Sigmoid colon (tissue), 7 donors: ENCODE measurements around the gene TRAF2. TPM values are rescaled to one million over a fixed set of nuclear protein-coding genes. Genes with fewer than 3 reads are reported as not detected.

Experiments used
- DNase-seq: peaks from one replicate; pipeline ENCODE4 v3.0.0-alpha.2; 2019
- H3K27ac ChIP-seq, 4 donors: fragments of 200-600 bp; sonication (generic); one replicate each; pipeline ENCODE4 v1.5.1; 2016 to 2019; ENCODE audit warnings: mild to moderate bottlenecking in 1 of 4
- H3K27me3 ChIP-seq, 3 donors: fragments of 200-600 bp; sonication (generic); one replicate each; pipeline ENCODE4 v1.5.1; 2019; ENCODE audit warnings: mild to moderate bottlenecking in 1 of 3
- H3K36me3 ChIP-seq, 4 donors: fragments of 200-600 bp; sonication (generic); one replicate each; pipeline ENCODE4 v1.5.1; 2016 to 2019
- H3K4me1 ChIP-seq, 4 donors: fragments of 200-600 bp; sonication (generic); one replicate each; pipeline ENCODE4 v1.5.1; 2017 to 2019
- H3K4me3 ChIP-seq, 4 donors: fragments of 200-600 bp; sonication (generic); one replicate each; pipeline ENCODE4 v1.5.1; 2017 to 2019; ENCODE audit warnings: mild to moderate bottlenecking in 2 of 4, moderate library complexity in 1 of 4
- H3K9me3 ChIP-seq, 4 donors: fragments of 200-600 bp in 3 of 4; sonication (generic) in 3 of 4; one replicate each; pipeline versions ENCODE4 v1.5.1 to v1.6.1; 2013 to 2019
- EP300 ChIP-seq, 4 donors: sonication (generic); formaldehyde crosslinking; IDR thresholded peaks; one replicate each; pipeline ENCODE4 v1.6.1; 2017; ENCODE audit warnings: antibody characterized with exemption in 4 of 4
- POLR2A ChIP-seq, 2 donors: fragments of 450-650 bp; IDR thresholded peaks; one replicate each; pipeline ENCODE4 v1.6.1; 2016; ENCODE audit warnings: antibody characterized with exemption in 2 of 2, mild to moderate bottlenecking in 2 of 2, moderate library complexity in 2 of 2
- POLR2AphosphoS5 ChIP-seq, 4 donors: sonication (generic); formaldehyde crosslinking; IDR thresholded peaks; one replicate each; pipeline ENCODE4 v1.6.1; 2017; ENCODE audit warnings: antibody characterized with exemption in 4 of 4
- WGBS, 2 donors: extraction: QIAGEN DNeasy Blood & Tissue Kit; methylation state at CpG; one replicate each; pipeline ENCODE4 v1.1.7; 2013; 5-methylcytosine and 5-hydroxymethylcytosine counted together
- intact Hi-C: fragments of 100-400 bp; cut with DNase I; formaldehyde crosslinking; loops from one replicate; pipeline ENCODE4 v1.15.1; 2023
- polyA plus RNA-seq, 3 donors: library from polyadenylated mRNA; stranded (reverse); fragments of 200-250 nt; gene quantifications; one replicate each; pipeline ENCODE4 v1.2.3, GENCODE V29; 2013
- total RNA-seq, 4 donors: library from RNA; depleted of rRNA; stranded (reverse); fragments of >200 nt; gene quantifications; one replicate each; pipeline ENCODE4 v1.1.0, GENCODE V29; 2016
- TF ChIP-seq, protein P1 (sequence below), 4 experiments: fragments of 450-650 bp in 3 of 4; fragments of 200-600 bp in 1 of 4; IDR thresholded peaks; one replicate each; pipeline ENCODE4 v1.5.1; 2016 to 2019; ENCODE audit warnings: antibody characterized with exemption in 4 of 4, mild to moderate bottlenecking in 3 of 4, moderate library complexity in 2 of 4
- donor health status: healthy with polysubstance abuse.
- donor health status: Bipolar disorder and iron deficiency.
- donor health status: healthy.

Gene TRAF2
- total and polyA plus RNA-seq, 7 donors, result 1.8 to 21.9 (median 5.5) TPM

DNA sequence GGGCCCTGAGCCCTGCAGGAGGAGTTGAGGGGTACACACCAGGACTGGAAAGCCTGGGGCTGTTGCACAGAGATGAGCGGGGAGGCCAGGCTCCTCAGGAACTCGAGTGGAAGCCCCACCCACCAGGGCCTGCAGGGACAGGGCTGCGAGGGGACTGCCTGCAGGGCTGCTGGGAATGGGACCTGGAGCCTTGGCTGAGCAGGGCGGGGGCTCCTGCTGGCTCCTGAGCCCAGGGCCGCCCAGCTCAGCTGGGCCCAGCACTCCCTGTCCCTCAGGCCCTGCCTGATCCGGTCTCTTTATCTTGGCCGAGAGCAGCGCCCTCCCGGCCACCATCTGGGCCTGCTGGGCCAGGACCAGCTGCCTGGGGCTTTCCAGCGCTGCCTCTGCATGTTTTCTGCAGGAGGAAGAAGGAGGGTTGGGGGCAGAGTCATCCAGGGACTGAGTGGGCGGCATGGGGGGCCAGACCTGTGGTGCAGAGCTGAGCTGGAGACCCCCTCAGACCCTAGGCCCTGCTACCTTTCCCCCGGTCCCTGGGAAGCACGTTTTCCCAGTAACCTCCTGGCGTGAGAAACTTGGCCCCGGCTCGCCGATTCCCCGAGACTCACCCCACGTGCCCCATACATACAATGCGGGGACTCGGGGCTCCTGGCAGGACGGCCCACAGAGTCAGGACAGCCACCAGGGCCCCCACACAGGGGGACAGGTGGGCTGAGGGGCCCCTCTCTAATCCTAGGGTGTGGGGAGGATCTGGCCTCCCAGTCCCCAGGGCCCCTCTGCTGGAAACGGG, 75.2 kb downstream of the TRAF2 start:
- DNase-seq, result no peak

DNA sequence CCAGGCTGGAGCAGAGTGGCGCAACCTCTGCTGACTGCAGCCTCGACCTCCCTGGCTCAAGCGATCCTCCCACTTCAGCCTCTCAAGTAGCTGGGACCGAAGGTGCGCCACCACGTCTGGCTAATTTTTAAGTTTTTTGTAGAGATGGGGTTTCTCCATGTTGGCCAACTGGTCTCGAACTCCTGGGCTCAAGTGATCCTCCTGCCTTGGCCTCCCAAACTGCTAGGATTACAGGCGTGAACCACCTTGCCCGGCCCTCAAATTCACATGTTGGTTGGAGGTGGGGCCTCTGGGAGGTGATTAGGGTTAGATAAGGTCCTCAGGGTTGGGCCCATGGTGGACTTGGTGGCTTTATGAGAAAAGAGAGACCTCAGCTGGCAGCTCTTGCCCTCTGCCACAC, 75.8 kb downstream of the TRAF2 start:
- intact Hi-C loops, result no loop called here
- H3K27ac ChIP-seq, result no peak overlapping the region
- TF ChIP-seq POLR2A (IDR thresholded peaks at IDR 0.05) (no peak), POLR2AphosphoS5 (IDR thresholded peaks at IDR 0.05) (no peak), EP300 (IDR thresholded peaks at IDR 0.05) (no peak)
- TF ChIP-seq, protein P1, sequence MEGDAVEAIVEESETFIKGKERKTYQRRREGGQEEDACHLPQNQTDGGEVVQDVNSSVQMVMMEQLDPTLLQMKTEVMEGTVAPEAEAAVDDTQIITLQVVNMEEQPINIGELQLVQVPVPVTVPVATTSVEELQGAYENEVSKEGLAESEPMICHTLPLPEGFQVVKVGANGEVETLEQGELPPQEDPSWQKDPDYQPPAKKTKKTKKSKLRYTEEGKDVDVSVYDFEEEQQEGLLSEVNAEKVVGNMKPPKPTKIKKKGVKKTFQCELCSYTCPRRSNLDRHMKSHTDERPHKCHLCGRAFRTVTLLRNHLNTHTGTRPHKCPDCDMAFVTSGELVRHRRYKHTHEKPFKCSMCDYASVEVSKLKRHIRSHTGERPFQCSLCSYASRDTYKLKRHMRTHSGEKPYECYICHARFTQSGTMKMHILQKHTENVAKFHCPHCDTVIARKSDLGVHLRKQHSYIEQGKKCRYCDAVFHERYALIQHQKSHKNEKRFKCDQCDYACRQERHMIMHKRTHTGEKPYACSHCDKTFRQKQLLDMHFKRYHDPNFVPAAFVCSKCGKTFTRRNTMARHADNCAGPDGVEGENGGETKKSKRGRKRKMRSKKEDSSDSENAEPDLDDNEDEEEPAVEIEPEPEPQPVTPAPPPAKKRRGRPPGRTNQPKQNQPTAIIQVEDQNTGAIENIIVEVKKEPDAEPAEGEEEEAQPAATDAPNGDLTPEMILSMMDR (IDR thresholded peaks at IDR 0.05), result no peak
- peaks cover 0 to 7% (median 0%) of the 10 kb centered on the region in 3 donors for H3K27me3 ChIP-seq
- no peaks in the 10 kb centered on the region for H3K36me3 ChIP-seq
- H3K4me1 ChIP-seq, result peaks cover 0 to 5% (median 3%) of the 10 kb centered on the region in 4 donors
- no peak overlapping the region for H3K4me3 ChIP-seq
- no peaks in the 10 kb centered on the region for H3K9me3 ChIP-seq
- WGBS, 2 donors, result 95 to 96% methylated on average over 9 of the region's 9 CpGs
- no peak for DNase-seq

More for the DNA sequence above, 75.2 kb downstream of the TRAF2 start:
- Histone ChIP-seq H3K36me3 (no peaks in the 10 kb centered on the region), H3K4me1 (peaks cover 0 to 5% (median 2%) of the 10 kb centered on the region in 4 donors), H3K4me3 (no peak overlapping the region), H3K9me3 (no peaks in the 10 kb centered on the region), H3K27ac (no peak overlapping the region), H3K27me3 (peaks cover 0 to 7% (median 0%) of the 10 kb centered on the region in 3 donors)
- no peak for TF ChIP-seq EP300 (IDR thresholded peaks at IDR 0.05)
- TF ChIP-seq POLR2AphosphoS5 (IDR thresholded peaks at IDR 0.05), result no peak
- TF ChIP-seq POLR2A (IDR thresholded peaks at IDR 0.05), result no peak
- TF ChIP-seq, protein P1 (IDR thresholded peaks at IDR 0.05), result no peak
- WGBS, 2 donors, result 80 to 81% methylated on average over 23 of the region's 23 CpGs
- intact Hi-C loops, result no loop called here

DNA sequence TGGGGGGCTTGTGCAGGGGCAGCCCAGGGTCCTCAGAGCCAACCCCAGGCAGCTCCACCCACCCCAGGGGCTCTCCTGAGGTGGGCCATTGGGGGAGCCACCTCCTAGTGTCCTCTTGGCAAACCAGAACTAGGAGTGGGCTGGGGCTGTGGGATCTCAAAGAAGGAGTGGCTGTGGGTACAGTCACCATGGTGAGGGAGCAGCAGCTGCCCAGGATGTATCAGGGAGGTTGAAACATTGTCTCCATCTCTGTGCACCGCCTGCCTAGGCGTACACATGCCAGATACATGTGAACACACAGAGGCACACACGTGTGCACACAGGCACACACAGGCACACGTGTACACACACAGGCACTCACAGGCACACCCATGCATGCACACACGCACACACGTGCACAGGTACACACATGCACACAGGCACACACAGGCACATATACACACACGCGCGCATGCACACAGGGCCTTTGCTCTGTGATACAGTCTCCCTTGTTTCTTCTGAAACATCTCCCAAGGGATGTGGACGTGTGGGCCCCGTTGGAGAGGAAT, 76.5 kb downstream of the TRAF2 start:
- H3K4me3 ChIP-seq, result no peak overlapping the region
- no peak for DNase-seq
- H3K36me3 ChIP-seq, result no peaks in the 10 kb centered on the region
- H3K9me3 ChIP-seq, result no peaks in the 10 kb centered on the region
- intact Hi-C loops, result no loop called here
- H3K27me3 ChIP-seq, result peaks cover 0 to 7% (median 0%) of the 10 kb centered on the region in 3 donors
- H3K27ac ChIP-seq, result no peak overlapping the region
- TF ChIP-seq, protein P1 (IDR thresholded peaks at IDR 0.05), result no peak
- TF ChIP-seq POLR2AphosphoS5 (IDR thresholded peaks at IDR 0.05) (no peak), POLR2A (IDR thresholded peaks at IDR 0.05) (no peak), EP300 (IDR thresholded peaks at IDR 0.05) (no peak)
- H3K4me1 ChIP-seq, result peaks cover 0 to 5% (median 3%) of the 10 kb centered on the region in 4 donors
- WGBS, 2 donors, result 88 to 91% methylated on average over 11 of the region's 11 CpGs

DNA sequence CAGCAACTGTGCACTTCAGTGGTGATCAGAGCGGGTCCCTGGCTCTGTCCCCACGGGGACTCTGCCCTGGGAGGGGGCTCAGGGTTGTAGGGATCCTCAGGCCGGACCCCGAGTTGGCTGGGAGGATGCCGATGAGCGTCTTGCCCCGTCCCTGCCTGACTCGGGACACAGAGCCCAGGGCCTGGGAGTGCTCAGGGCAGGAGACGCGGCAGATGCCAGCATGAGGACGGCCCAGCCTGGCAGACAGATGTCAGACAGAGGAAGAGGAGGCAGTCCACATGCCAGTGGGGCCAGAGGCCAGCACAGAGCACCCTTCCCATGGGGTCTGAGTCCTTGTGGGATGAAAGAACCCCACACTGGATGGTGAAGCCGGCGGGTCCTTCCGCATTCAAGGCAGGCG, 77.0 kb downstream of the TRAF2 start:
- peaks cover 0 to 5% (median 3%) of the 10 kb centered on the region in 4 donors for H3K4me1 ChIP-seq
- no peaks in the 10 kb centered on the region for H3K9me3 ChIP-seq
- no peak for DNase-seq
- no peak for TF ChIP-seq EP300 (IDR thresholded peaks at IDR 0.05)
- no peak for TF ChIP-seq POLR2A (IDR thresholded peaks at IDR 0.05)
- TF ChIP-seq, protein P1 (IDR thresholded peaks at IDR 0.05), result no peak
- no peak for TF ChIP-seq POLR2AphosphoS5 (IDR thresholded peaks at IDR 0.05)
- H3K36me3 ChIP-seq, result no peaks in the 10 kb centered on the region
- peaks cover 0 to 10% (median 0%) of the 10 kb centered on the region in 3 donors for H3K27me3 ChIP-seq
- 90 to 93% methylated on average over 15 of the region's 15 CpGs for WGBS, 2 donors
- intact Hi-C loops, result no loop called here
- H3K4me3 ChIP-seq, result no peak overlapping the region
- H3K27ac ChIP-seq, result no peak overlapping the region
